HG02852 (cell line): ENCODE measurements around the gene PTBP3.

Experiments
- ATAC-seq: cut with Tn5 transposase; IDR thresholded peaks from one replicate; pipeline ENCODE4 v1.9.1; 2021; ENCODE audit warnings: mild to moderate bottlenecking, moderate library complexity; ENCODE audit not compliant: unreplicated experiment

The PTBP3 gene

DNA sequence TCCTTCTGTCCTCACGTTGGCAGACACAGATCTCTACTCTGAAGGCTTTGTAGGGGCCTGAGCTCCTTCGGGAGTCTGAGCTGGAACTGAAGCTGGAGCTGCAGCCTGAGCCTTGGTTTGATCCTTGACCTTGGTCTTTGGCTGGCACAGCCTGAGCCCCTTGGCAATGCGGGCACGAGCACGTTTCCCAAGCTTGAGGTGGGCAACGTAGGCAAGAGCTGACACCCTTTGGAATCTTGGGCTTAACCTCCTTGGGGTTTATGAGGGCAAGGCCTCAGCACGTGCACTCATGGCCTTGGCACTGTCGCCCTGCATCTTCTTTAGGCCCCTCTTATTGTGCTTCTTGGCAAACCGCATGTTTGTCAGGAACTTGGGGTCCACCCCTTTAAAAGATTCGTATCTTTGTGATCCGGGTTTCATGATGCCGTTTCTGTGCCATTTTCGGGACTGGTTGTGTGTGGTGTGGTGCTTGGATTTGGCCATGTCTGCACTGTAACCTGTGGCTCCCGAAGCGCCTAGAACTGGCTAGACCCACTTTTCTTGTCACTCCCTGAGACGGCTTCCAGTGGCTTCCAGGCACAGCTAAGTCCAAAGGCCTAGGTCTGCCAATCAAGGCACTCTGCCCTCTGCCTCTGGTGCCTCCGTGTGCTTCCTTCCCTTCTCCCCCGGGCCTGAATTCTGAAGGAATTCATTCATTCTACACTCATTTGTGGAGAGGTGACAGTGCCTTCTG, 159.8 kb downstream of the PTBP3 start:
- no peak for ATAC-seq

DNA sequence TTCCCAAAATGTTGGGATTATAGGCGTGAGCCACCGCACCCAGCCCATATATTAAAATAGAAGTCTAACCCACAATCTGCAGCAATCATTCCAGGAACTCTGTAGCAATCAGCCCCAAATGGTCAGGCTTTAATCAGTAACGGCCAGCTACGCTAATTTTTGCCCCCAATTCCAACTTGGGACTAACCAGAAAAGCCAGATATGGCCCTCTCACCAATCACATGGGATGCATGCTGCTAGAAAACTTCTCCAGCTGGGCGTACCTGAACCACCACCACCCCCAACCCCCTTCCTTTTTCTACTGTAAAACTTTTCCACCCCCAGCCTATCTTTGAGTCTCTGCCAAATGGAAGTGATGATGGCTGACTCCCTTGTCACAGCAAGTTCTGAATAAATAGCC, 162.5 kb downstream of the PTBP3 start:
- no peak for ATAC-seq

DNA sequence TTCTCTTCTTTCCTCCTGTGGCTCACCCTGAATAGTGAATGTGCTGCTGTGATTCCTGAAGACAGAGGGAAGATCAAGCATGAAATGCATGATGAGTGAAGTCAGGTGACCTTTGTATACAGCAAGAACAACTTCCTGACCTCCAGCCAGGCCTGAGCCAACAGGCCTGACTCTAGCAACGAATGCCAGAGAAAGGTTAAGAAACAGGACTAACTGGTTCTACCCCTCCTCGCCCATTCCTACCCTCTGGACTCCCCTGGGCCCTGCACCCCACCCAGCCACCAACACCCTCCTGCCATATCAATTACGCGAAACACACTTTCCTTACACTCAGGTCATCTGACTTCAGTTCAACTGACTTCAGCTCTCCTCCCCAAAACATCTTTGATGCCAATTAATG, 163.2 kb downstream of the PTBP3 start:
- no peak for ATAC-seq

DNA sequence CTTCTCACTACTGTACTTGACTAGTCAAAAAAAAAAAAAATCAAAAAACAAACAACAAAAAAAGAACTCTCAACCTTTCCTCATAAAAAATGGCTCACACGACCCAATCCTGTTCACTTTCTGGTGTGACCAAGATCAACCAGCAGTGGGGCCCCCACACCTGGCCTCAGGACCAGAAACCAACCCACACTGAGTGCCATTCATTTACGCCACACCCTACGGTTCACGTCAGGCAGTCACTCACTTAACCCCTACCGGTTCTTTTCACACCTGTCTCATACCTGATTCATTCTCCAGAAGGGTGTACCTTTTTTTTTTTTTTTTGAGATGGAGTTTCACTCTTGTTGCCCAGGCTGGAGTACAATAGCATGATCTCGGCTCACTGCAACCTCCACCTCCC, 164.1 kb downstream of the PTBP3 start:
- no peak for ATAC-seq

DNA sequence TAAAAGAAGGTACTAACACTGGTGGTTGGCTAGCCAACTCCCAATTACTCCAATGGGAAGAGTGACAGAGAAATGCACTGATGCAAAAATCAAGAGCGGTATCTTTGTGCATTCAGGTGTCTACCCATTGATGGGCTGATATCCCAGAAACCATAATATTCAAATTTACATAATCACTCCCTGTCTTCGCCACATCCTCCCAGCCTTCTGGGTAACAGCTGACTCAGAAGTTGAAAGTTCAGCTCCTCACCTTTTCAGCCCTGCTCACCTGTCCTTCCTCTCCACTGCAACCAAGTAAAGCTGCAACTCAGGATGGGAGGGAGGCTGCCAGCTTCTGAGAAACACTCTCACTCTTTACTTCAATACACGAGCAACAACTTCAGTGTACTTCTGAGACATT, 165.2 kb downstream of the PTBP3 start:
- ATAC-seq, result no peak
